ENCODE measurements around the gene PSMB7. TPM values are rescaled to one million over a fixed set of nuclear protein-coding genes. Genes with fewer than 3 reads are reported as not detected.

The PSMB7 gene
- total RNA-seq, 1 donor from 2014 or later = 109 TPM

- no peak for DNase-seq (ENCODE audit: low spot score)
These were observed 87.8 kb downstream of the PSMB7 start for GRCh38 chr9:124327491-124327890.

GRCh38 chr9:124326378-124326777, 88.9 kb downstream of the PSMB7 start:
- DNase-seq (ENCODE audit: low spot score) = no peak

GRCh38 chr9:124325816-124326215, 89.4 kb downstream of the PSMB7 start:
- no peak for DNase-seq (ENCODE audit: low spot score)

- no peak for DNase-seq (ENCODE audit: low spot score)
These were observed 91.3 kb downstream of the PSMB7 start for GRCh38 chr9:124323904-124324303.

- no peak for DNase-seq (ENCODE audit: low spot score)
These were observed 92.4 kb downstream of the PSMB7 start for GRCh38 chr9:124322618-124323432.

- no peak for DNase-seq (ENCODE audit: low spot score)
These were observed 93.3 kb downstream of the PSMB7 start for GRCh38 chr9:124321935-124322334.

GRCh38 chr9:124321416-124321815, 93.8 kb downstream of the PSMB7 start:
- DNase-seq (ENCODE audit: low spot score) = no peak

- peak; percentile 80 for DNase-seq (ENCODE audit: low spot score)
These were observed 94.9 kb downstream of the PSMB7 start for GRCh38 chr9:124320062-124320973.

- DNase-seq (ENCODE audit: low spot score) = no peak
These were observed 99.4 kb downstream of the PSMB7 start for GRCh38 chr9:124315882-124316281.

GRCh38 chr9:124313940-124314339, 101.3 kb downstream of the PSMB7 start:
- DNase-seq (ENCODE audit: low spot score) = no peak

- no peak for DNase-seq (ENCODE audit: low spot score)
These were observed 102.7 kb downstream of the PSMB7 start for GRCh38 chr9:124312290-124313265.

GRCh38 chr9:124311283-124311682, 104.0 kb downstream of the PSMB7 start:
- DNase-seq (ENCODE audit: low spot score) = no peak

GRCh38 chr9:124309667-124310084, 105.6 kb downstream of the PSMB7 start:
- no peak for DNase-seq (ENCODE audit: low spot score)

- no peak for DNase-seq (ENCODE audit: low spot score)
These were observed 106.4 kb downstream of the PSMB7 start for GRCh38 chr9:124308606-124309491.

- no peak for DNase-seq (ENCODE audit: low spot score)
These were observed 107.7 kb downstream of the PSMB7 start for GRCh38 chr9:124307379-124308030.

- DNase-seq (ENCODE audit: low spot score) = no peak
These were observed 109.0 kb downstream of the PSMB7 start for GRCh38 chr9:124306098-124306735.

- no peak for DNase-seq (ENCODE audit: low spot score)
These were observed 111.0 kb downstream of the PSMB7 start for GRCh38 chr9:124304285-124304684.

GRCh38 chr9:124303762-124304161, 111.5 kb downstream of the PSMB7 start:
- DNase-seq (ENCODE audit: low spot score) = no peak

All from ureter (tissue), 1 donor.